HepG2 (cell line): ENCODE measurements around the gene NKX1-2. TPM values are rescaled to one million over a fixed set of nuclear protein-coding genes. Genes with fewer than 3 reads are reported as not detected.

Source experiments
- AGO2 ChIP-seq: fragments of 200-400 bp; formaldehyde crosslinking; optimal IDR thresholded peaks from 2 replicates; pipeline ENCODE3; 2017; ENCODE audit warnings: mild to moderate bottlenecking, low read depth, low read length, moderate library complexity
- FOXO1 ChIP-seq: sonication (generic); formaldehyde crosslinking; IDR thresholded peaks from 2 replicates; pipeline ENCODE4 v1.4.0; 2020; ENCODE audit warnings: missing genetic modification reagents
- HNF1A ChIP-seq, 2 experiments: sonication (generic) in 1 of 2; formaldehyde crosslinking in 1 of 2; IDR thresholded peaks; 2 replicates each; pipeline versions ENCODE4 v1.4.0 to v1.6.1; 2016 to 2020; ENCODE audit warnings: borderline replicate concordance in 1 of 2, low read depth in 1 of 2, mild to moderate bottlenecking in 1 of 2, missing genetic modification reagents in 1 of 2
- SKI ChIP-seq: fragments of 450-650 bp; IDR thresholded peaks from one replicate; pipeline ENCODE4 v1.6.1; 2018; ENCODE audit warnings: mild to moderate bottlenecking; ENCODE audit not compliant: partially characterized antibody
- SOX13 ChIP-seq, 3 experiments: fragments of 450-650 bp in 1 of 3; sonication (generic) in 1 of 3; formaldehyde crosslinking in 1 of 3; IDR thresholded peaks in 2 of 3; conservative IDR thresholded peaks in 1 of 3; 2 replicates each; pipeline versions ENCODE4 v1.5.0 to v1.6.1; 2016 to 2020; ENCODE audit warnings: antibody characterized with exemption in 1 of 3, mild to moderate bottlenecking in 1 of 3, missing compliant biosample characterization in 1 of 3, missing genetic modification reagents in 1 of 3, moderate library complexity in 1 of 3
- TBL1XR1 ChIP-seq: fragments of 150-350 bp; IDR thresholded peaks from 2 replicates; pipeline ENCODE4 v1.6.1; 2014; ENCODE audit warnings: borderline replicate concordance, low read length; ENCODE audit not compliant: partially characterized antibody
- ZNF350 ChIP-seq: sonication (generic); formaldehyde crosslinking; IDR thresholded peaks from 2 replicates; pipeline ENCODE4 v1.4.0; 2020; ENCODE audit warnings: mild to moderate bottlenecking, low read depth, missing genetic modification reagents, borderline replicate concordance
- polyA plus RNA-seq, 8 experiments: library from polyadenylated mRNA; depleted of rRNA in 3 of 8; stranded (reverse) in 7 of 8; unstranded in 1 of 8; fragments of >200 nt; fragmentation: Illumina TruSeq in 4 of 8; extraction: Trizol in 4 of 8; gene quantifications; 2 replicates each; pipeline versions ENCODE4 v1.2.1 to v1.2.3, GENCODE V29; 2011 to 2016; ENCODE audit warnings: low read depth in 4 of 8, missing spikeins in 1 of 8, mixed read lengths in 1 of 8; ENCODE audit not compliant: insufficient read depth in 1 of 8
- total RNA-seq, 5 experiments: library from RNA; depleted of rRNA; stranded (reverse); fragments of >200 nt; fragmentation: Illumina TruSeq; extraction: Trizol; gene quantifications; 2 replicates each; pipeline ENCODE4 v1.2.3, GENCODE V29; 2016; ENCODE audit warnings: low read depth in 1 of 5

The NKX1-2 gene
- total and polyA plus RNA-seq, 2 of the 13 experiments (the other 11 are each of a cell fraction or from before 2014, with no cell fraction given), result not detected

GRCh38 chr10:124476043-124476725, 26.3 kb upstream of the NKX1-2 start (continued):
- TF ChIP-seq TBL1XR1 (peak; percentile 22), SOX13 (IDR thresholded peaks at IDR 0.05) (no peak), SOX13 (CRISPR knock-in tag; conservative IDR thresholded peaks at IDR 0.05 in 1 of 2, IDR thresholded peaks at IDR 0.05 in 1 of 2) (peak in 1 of 2 experiments; percentile 34; a peak in 1 of 4 replicates), SKI (peak; percentile 70), AGO2 (peak; percentile 40), FOXO1 (CRISPR knock-in tag) (peak; percentile 70), ZNF350 (CRISPR knock-in tag) (0 out of 2 replicates have a peak, but pooled peaks have one; percentile 29), HNF1A (IDR thresholded peaks at IDR 0.05; ENCODE audit: low read depth) (no peak), HNF1A (CRISPR knock-in tag; IDR thresholded peaks at IDR 0.05; ENCODE audit: borderline replicate concordance) (peak; percentile 53; the same call in 1 of the 2 replicates)
